Transverse colon (tissue), 4 donors: ENCODE results near the gene FAM120B.

Experiments
- POLR2AphosphoS5 ChIP-seq, 3 donors: sonication (generic); formaldehyde crosslinking; IDR thresholded peaks; one replicate each; pipeline ENCODE4 v1.6.1; 2016; ENCODE audit warnings: antibody characterized with exemption in 3 of 3
- TF ChIP-seq, protein P1 (sequence below), 5 experiments: fragments of 200-600 bp in 3 of 5; fragments of 450-650 bp in 2 of 5; sonication (generic) in 3 of 5; IDR thresholded peaks; 1 replicate in 2 of 5; 2 replicates in 3 of 5; pipeline ENCODE4 v1.5.1; 2016 to 2017; ENCODE audit warnings: antibody characterized with exemption in 5 of 5, inconsistent platforms in 3 of 5, mild to moderate bottlenecking in 2 of 5, moderate library complexity in 1 of 5

GRCh38 chr6:170293341-170294231 is 13.0 kb upstream of the FAM120B start:
- no peak for TF ChIP-seq POLR2AphosphoS5 (IDR thresholded peaks at IDR 0.05)
- TF ChIP-seq, protein P1, sequence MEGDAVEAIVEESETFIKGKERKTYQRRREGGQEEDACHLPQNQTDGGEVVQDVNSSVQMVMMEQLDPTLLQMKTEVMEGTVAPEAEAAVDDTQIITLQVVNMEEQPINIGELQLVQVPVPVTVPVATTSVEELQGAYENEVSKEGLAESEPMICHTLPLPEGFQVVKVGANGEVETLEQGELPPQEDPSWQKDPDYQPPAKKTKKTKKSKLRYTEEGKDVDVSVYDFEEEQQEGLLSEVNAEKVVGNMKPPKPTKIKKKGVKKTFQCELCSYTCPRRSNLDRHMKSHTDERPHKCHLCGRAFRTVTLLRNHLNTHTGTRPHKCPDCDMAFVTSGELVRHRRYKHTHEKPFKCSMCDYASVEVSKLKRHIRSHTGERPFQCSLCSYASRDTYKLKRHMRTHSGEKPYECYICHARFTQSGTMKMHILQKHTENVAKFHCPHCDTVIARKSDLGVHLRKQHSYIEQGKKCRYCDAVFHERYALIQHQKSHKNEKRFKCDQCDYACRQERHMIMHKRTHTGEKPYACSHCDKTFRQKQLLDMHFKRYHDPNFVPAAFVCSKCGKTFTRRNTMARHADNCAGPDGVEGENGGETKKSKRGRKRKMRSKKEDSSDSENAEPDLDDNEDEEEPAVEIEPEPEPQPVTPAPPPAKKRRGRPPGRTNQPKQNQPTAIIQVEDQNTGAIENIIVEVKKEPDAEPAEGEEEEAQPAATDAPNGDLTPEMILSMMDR (IDR thresholded peaks at IDR 0.05) = no peak
